COLO668 (cell line): ENCODE data around the gene VEGFA.

Experiments used
- DNase-seq: peaks from one replicate; lab custom pipeline; 2025; ENCODE audit not compliant: unreplicated experiment; lab: John Stamatoyannopoulos, UW

Gene VEGFA

GRCh38 chr6:43784049-43784855 lies 14.2 kb downstream of the VEGFA start:
- no peak for DNase-seq

- DNase-seq: no peak
Measured at GRCh38 chr6:43785220-43785752, 15.3 kb downstream of the VEGFA start.

DNA sequence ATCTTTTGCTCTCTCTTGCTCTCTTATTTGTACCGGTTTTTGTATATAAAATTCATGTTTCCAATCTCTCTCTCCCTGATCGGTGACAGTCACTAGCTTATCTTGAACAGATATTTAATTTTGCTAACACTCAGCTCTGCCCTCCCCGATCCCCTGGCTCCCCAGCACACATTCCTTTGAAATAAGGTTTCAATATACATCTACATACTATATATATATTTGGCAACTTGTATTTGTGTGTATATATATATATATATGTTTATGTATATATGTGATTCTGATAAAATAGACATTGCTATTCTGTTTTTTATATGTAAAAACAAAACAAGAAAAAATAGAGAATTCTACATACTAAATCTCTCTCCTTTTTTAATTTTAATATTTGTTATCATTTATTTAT lies 15.9 kb downstream of the VEGFA start:
- no peak for DNase-seq

DNA sequence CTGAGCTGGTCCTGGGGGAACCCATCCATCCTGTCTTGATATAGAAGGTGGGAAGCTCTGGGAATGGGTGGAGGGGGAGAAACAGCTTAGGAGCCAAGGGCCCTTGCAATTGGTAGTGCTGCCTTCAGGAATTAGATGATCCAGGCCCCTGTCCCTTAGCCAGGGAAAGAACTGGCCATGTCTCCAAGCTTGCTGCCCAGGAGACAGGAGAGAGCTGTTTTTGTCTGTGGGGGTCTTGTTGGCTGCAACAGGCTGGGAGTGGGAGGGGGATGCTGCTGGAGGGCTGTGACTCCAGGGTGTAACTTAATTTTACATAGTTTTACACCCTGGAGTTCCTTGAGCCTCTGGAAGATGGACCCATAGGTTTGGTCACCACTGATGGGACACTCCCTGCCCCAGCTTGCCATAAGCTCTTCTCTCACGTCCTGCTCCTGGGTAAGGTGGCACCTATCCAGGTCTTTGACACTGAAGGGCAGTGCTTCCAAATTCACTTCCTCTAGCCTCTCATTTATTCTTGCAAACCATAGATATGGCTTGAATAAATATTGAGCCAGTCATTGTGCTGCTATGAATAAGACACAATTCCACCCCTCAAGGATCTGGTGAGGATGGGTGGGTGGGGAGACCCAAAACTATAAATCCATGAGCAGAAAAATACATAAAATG lies 16.8 kb downstream of the VEGFA start:
- no peak for DNase-seq

DNA sequence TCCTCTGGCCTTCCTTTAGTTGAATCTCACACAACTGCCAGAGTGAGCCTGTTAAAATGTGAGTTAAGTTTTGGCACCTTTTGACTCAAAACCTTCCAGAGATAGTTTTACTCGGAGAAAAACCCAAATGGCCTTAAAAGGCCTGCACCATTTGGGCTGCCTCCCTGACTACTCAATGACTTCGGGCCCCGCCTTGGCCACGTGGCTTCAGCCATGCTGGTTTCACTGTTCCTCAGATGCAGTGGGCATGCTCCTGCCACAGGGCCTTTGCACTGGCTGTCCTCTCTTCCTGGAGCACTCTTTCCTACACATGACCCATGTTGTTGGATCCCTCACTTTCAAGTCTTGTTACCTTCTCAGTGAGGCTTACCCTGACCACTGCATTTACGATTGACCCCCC lies 18.3 kb downstream of the VEGFA start:
- DNase-seq: no peak

DNA sequence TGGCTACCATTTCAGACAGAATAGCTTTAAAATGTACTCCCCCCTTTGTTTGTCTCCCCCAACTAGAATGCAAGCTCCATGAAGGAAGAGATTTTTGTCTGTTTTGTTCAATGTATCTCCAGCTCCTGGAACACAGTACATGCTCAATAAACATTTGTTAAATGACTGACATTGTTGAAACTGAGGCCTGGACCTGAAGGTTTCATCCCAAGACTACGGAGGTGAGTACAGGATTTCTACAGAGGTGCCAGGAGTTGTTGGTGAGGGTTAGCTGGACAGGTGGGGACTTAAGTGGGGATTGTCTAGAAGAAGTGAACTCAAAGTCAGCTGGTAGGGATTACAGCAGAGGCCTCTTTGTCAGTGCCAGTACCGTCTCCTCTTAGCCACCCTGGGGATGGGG lies 19.4 kb downstream of the VEGFA start:
- no peak for DNase-seq

DNA sequence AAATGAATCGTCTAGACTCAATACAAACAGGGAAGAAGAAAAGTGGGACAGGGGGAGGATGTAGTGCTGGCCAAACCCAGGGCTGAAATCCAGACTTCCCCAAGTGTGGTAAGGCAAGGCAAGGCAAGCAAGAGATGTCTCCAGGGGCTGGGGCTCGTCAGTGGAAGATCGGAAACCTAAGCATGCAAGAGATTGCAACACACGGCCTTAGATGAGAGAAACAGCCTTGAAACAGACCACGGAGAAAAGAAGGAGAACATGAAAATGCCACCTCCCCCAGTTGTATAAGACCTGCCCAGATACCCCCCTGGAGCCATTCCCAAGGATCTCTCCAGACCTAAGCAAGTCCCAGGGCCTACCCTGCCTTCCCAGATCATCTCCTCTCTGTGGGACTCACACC lies 20.0 kb downstream of the VEGFA start:
- no peak for DNase-seq

DNA sequence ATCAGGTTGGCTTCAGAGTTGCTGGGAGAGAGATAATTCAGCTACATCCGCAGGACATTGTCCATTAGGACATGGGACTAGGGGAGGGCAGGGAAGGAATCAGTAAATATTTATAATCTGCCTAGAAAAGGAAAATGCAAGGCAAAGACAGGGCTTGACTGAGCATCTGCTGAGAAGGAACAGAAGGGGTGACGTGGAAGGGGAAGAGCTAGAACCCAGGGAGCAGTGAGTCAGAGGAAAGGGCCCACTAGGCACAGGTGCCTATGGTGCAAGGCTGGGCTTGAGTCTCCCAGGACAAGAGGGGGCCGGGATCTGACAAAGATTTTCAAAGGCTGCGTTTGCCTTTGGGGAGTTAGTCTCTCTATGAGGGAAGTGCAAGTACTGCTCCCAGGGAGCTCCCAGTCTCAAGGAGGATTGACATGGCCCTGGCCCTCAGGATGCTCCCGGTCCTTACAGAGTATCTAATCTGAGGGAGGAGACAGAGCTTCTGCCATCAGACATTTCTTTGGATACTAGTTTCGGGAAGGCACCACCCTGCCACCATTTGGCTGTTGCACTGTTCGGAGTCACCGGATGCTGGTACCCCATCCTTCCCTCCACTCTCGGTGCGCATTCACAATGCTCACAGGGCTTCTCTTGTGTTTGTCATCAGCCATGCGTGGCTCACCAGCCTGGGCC lies 21.9 kb downstream of the VEGFA start:
- no peak for DNase-seq

GRCh38 chr6:43793154-43793874 lies 23.3 kb downstream of the VEGFA start:
- no peak for DNase-seq

- DNase-seq: no peak
Measured at GRCh38 chr6:43793875-43794242, 23.8 kb downstream of the VEGFA start.

DNA sequence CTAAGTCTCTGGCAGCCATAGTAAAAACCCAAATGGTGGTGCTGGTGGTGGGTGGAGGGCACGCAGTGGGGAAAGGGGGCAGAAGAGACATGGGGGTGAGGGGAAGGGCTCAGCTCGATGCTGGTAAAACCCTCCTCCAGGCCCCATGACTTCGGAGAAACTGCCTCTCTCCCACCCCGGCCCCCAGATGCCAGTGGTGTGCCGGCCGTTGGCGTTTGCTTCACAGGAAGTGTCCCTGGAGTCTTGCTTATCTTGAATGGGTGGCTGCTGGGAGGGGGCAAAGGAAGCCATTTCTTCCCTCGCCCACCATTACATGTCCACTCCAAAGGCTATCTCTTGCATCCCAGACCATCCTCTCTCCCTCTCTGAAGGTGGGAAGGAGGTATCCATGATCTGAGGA lies 25.4 kb downstream of the VEGFA start:
- no peak for DNase-seq

DNA sequence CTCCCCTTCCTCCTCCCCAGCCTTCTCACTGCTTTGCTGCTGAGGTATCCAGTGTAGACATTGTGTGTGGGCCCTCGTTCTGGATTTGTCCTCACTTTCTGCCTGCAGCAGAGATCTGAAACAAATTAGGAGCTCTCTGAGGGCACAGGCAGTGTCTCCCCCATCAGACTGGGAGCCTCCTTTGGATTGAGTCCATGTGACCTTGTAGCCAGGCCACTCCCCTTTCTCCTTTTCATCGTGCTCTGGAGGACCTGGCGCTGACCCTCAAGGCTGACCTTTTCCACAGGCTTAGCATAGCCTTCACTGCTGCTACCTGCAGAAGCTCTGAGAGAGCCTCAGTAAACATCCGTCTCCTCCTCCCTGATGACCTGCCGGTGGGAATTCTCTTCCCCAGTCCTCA lies 26.2 kb downstream of the VEGFA start:
- DNase-seq: no peak

GRCh38 chr6:43796903-43797890 lies 27.2 kb downstream of the VEGFA start:
- DNase-seq: no peak

DNA sequence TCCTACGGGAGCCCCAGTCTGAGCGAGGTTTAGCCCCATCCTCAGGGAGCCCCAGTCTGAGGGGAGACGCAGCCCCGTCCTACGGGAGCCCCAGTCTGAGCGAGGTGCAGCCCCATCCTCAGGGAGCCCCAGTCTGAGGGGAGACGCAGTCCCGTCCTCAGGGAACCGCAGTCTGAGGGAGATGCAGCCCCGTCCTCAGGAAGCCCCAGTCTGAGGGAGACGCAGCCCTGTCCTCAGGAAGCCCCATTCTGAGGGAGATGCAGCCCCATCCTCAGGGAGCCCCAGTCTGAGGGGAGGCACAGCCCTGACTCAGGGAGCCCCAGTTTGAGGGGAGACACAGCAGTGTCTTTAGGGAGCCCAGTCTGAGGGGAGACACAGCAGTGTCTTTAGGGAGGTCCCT lies 27.9 kb downstream of the VEGFA start:
- no peak for DNase-seq

DNA sequence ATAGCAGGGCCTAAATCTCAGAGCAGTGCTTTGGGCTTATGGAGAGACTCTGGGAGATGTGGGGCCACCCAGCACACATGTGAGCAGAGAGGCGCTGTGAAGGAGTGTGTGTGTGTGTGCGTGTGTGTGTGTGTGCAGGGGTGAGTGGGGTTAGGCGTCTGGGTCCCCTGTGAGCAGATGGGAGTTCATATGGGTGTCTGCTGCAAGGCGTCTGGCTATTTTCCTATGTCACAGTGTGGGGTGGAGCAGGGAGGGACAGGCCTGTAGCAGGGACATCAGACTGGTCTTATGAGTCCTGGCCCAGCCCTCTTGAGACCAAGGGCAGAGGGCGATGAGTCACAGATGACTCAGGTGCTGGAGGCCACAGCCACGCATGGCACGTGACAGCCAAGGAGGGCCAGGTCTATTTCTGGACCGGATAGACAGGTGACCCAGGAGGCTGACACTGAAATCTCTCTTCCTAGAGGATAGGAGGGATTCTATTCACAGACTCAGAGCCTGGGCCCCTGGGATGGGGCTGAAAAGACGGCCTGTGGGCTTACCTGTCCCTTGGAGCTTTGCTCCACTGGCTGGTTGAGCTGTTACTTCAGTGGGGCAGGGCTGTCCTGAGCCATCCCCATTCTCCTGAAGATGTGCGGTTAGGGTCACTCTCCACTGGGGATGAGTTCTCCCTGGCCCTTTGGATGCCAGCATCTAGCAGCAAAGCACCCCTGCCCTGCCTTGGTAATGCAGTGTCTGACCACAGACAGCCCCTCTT lies 28.9 kb downstream of the VEGFA start:
- peak; percentile 74 for DNase-seq

DNA sequence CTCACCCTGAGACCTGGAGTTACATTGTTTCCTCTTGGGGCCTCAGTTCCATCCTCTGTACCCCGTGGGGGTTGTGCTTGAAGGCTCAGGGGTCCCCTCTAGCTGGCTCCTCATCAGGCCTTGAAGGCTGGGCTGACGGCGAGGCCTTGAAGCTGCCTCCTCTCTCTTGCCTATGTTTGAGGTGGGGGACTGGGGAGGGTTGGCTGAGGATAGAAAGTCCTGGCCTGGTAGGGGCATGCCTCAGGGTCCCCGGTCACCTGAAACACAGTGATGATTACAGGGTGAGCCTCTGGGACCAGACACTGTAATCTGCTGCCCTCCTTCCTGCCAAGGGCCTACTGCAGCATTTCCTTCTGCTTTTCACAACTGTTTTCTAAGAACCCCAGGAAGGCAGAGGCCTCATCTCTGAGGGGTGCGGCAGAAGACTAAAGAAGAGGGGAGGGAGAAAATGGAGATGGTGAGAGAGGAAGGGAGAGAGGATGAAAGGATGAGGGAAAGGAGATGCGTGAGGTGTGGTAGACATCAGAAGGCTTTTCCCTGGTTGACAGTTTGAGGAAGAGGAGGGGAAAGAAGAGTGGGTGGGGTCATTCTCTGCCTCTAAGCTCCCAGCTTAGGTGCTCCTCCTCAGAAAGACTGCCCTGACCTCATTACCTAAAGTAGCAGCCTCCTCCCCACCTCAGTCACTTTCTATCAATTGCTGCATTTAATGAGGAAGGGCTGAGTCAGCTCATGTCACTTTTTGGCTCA lies 29.7 kb downstream of the VEGFA start:
- DNase-seq: no peak

GRCh38 chr6:43800298-43800623 lies 30.2 kb downstream of the VEGFA start:
- DNase-seq: no peak

GRCh38 chr6:43800746-43801494 lies 30.9 kb downstream of the VEGFA start:
- DNase-seq: no peak
